ENCODE measurements around the gene CAST.

Gene CAST

GRCh38 chr5:96714450-96714849 is 52.3 kb downstream of the CAST start:
- no peak for TF ChIP-seq CTCF (IDR thresholded peaks at IDR 0.05; ENCODE audit: borderline replicate concordance, control extremely low read depth, extremely low read depth, insufficient read depth, missing control alignments)
- DNase-seq (ENCODE audit: low spot score) = no peak
- in situ Hi-C loops (cut with MboI; ENCODE audit: low sequenced_read_pairs, unreplicated experiment) = no loop called here

- in situ Hi-C loops (cut with MboI; ENCODE audit: low sequenced_read_pairs, unreplicated experiment) = no loop called here
- TF ChIP-seq CTCF (IDR thresholded peaks at IDR 0.05; ENCODE audit: borderline replicate concordance, control extremely low read depth, extremely low read depth, insufficient read depth, missing control alignments) = no peak
- DNase-seq (ENCODE audit: low spot score) = no peak
These were observed 52.8 kb downstream of the CAST start for GRCh38 chr5:96714951-96715451.

GRCh38 chr5:96716007-96716406 is 53.8 kb downstream of the CAST start:
- in situ Hi-C loops (cut with MboI; ENCODE audit: low sequenced_read_pairs, unreplicated experiment) = no loop called here
- TF ChIP-seq CTCF (IDR thresholded peaks at IDR 0.05; ENCODE audit: borderline replicate concordance, control extremely low read depth, extremely low read depth, insufficient read depth, missing control alignments) = no peak
- DNase-seq (ENCODE audit: low spot score) = no peak

GRCh38 chr5:96716716-96717115 is 54.5 kb downstream of the CAST start:
- no peak for DNase-seq (ENCODE audit: low spot score)
- in situ Hi-C loops (cut with MboI; ENCODE audit: low sequenced_read_pairs, unreplicated experiment) = no loop called here
- no peak for TF ChIP-seq CTCF (IDR thresholded peaks at IDR 0.05; ENCODE audit: borderline replicate concordance, control extremely low read depth, extremely low read depth, insufficient read depth, missing control alignments)

GRCh38 chr5:96717874-96718273 is 55.7 kb downstream of the CAST start:
- no peak for DNase-seq (ENCODE audit: low spot score)
- in situ Hi-C loops (cut with MboI; ENCODE audit: low sequenced_read_pairs, unreplicated experiment) = no loop called here
- no peak for TF ChIP-seq CTCF (IDR thresholded peaks at IDR 0.05; ENCODE audit: borderline replicate concordance, control extremely low read depth, extremely low read depth, insufficient read depth, missing control alignments)

GRCh38 chr5:96718635-96719077 is 56.5 kb downstream of the CAST start:
- no peak for DNase-seq (ENCODE audit: low spot score)
- in situ Hi-C loops (cut with MboI; ENCODE audit: low sequenced_read_pairs, unreplicated experiment) = no loop called here
- no peak for TF ChIP-seq CTCF (IDR thresholded peaks at IDR 0.05; ENCODE audit: borderline replicate concordance, control extremely low read depth, extremely low read depth, insufficient read depth, missing control alignments)

GRCh38 chr5:96720408-96720807 is 58.2 kb downstream of the CAST start:
- in situ Hi-C loops (cut with MboI; ENCODE audit: low sequenced_read_pairs, unreplicated experiment) = no loop called here
- no peak for TF ChIP-seq CTCF (IDR thresholded peaks at IDR 0.05; ENCODE audit: borderline replicate concordance, control extremely low read depth, extremely low read depth, insufficient read depth, missing control alignments)
- DNase-seq (ENCODE audit: low spot score) = no peak
